Measurements from ENCODE around the gene PLEKHA7.

DNA sequence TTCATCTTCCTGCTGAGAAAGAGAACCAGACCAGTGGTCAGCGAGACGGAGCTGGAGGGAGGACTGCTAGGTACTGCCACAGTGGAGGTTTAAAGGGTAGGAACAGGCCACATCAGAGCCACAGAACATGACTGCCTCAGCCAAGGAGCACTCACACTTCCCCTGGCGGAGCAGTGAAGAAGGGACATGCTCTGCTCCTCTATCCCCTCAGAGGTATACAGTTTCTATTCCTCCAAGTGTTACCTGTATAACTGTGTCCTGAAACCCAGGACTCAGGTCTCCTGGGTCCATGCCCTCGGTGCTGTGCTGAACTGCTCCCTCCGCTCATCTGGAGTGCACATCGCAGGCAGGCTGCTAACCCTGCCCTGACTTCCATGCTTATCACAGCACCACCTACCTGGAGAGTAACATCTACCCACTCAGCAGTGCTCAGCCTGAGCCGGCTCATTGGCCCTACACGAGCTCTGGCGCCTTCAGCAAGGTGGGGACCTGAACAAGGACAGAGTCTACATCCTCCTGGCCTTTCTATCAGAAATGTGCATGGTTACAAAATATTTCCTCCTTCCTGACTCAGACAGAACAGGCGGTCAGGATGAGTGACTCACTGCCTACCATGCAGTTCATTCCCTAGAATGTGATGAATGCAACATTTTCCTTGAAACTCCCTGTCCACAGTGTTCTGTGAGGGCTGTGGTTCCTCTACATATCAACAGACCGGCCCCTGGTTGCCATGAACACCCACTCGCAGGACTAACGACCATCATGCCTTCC, 222.8 kb downstream of the PLEKHA7 start:
- TF ChIP-seq CTCF (IDR thresholded peaks at IDR 0.05) (no peak), POLR2A (IDR thresholded peaks at IDR 0.05) (no peak), EP300 (IDR thresholded peaks at IDR 0.05) (no peak), POLR2AphosphoS5 (IDR thresholded peaks at IDR 0.05) (no peak)

All from suprapubic skin (tissue), 4 donors.